DMS153 (cell line): ENCODE data around the gene CD164L2.

ENCODE experiments used
- DNase-seq: peaks from one replicate; lab custom pipeline; 2025; lab: John Stamatoyannopoulos, UW

CD164L2 gene

GRCh38 chr1:27346991-27347624, 36.0 kb downstream of the CD164L2 start:
- no peak for DNase-seq

GRCh38 chr1:27346357-27346756, 36.8 kb downstream of the CD164L2 start:
- DNase-seq, result no peak

- no peak for DNase-seq
Observed at GRCh38 chr1:27345272-27345671, 37.9 kb downstream of the CD164L2 start.

DNA sequence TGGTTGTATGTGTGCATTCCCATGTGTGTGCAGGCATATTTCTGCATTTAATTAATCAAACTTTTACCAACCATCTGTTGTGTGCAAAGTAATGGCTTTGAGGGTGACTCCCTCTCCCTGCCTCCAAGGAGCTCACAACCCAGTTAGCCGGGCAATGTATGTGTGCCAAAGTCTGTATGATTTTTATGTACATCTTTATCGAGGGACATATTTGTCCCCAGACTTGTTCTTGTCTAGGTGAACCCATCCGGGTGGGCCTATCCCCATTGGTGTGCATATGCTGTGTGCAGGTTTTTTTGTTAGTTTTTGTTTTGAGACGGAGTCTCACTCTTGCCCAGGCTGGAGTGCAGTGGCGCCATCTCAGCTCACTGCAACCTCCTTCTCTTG, 39.5 kb downstream of the CD164L2 start:
- no peak for DNase-seq

DNA sequence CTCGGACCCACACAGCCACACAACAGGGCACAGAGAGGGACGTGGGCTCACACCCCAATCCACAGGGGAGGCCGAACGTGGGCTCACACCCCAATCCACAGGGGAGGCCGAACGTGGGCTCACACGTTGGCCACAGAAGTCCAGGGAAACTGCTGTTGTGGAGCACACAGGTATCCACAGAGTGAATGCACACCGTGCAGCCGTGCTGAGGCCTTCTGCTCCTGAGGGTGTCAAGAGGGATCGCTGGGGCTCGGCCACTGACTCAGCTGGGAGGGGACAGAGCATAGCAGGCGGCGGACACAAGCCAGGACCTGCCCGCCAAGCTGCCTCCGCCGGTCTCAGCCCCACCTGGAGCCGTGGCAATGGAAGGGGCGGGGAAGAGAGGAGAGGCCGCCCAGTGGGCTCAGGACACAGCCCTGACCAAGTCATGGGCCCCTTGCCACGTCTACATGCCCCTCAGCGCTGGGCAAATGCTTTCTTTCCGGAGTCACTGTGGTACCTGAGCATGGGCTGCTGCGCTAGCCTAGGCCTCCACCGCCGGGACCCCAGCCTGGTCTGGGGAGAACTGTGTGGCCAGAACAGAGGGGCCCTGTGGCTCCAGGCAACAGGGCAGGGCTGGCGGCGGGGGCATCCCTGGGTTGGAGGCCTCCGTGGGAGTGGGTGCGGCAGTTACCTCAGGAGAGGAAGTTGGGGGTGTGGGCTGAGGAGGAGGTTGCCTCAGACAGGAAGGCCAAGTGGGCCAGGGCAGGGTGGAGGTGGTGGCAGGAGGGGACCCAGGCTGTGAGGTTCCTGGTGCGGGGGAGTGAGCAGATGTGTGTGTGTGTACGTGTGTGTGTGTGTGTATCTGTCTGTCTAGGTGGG, 40.1 kb downstream of the CD164L2 start:
- peak; percentile 58 for DNase-seq

GRCh38 chr1:27342391-27342777, 40.7 kb downstream of the CD164L2 start:
- DNase-seq, result no peak

DNA sequence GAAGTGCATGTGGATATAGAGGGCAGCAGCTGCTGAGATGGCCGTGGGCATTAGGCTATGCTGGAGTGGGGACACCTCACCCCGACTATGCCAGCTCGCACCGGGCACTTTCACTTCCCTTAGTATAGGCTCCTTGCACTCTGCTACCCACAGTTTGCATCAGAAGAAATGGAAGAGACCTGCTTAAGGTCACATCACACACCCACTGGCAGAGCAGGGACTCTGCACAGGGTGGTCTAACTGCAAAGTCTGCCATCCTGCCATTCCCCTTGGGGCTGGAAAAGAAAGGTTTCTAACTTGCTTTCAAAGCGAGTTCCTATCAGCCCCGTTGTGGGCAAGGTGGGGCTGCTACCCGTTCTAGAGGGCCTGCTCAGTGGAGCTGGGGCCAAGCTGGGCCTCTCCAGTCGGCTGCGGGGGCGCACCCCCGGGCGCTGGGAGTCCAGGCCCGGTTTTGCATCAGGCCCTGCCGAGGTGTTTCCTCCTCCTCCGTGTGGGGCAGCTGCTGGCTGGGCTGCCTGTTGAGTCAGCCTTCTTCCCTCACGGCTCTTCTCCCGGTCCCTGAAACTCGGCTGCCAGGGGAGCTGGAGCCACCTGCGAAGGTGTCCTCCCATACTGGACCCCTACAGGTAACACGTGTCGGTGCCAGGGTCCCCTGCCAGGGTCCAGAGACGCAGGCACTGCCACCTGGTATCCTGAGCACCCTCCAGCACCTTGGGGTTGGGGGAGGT, 41.4 kb downstream of the CD164L2 start, which contains the start of gene SYTL1:
TSS of gene SYTL1 (plus strand) at position 498 of the 728 bp plus-strand sequence. CDS start 3,313 bp downstream, outside the sequence.
- DNase-seq, result peak; percentile 78

- DNase-seq, result no peak
Observed at GRCh38 chr1:27339213-27339612, 43.9 kb downstream of the CD164L2 start.

DNA sequence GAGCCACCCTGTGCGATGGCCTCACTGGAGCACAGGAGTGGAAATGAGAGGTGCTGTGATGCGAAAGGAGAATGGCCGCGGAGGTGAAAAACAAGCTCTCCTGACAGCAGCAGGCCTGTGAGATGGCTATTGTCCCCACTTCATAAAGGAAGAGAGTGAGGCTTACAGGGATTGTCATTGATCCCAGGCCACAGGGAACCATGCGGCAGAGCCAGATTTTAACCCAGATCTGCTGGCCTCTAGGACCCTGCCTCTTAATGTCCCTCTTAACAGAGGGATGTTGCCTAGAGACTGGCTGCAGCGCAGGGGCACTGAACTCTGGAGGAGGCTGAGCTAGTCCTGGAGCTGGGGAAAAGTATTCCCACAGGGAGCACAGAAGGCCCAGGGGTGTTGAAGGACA, 44.4 kb downstream of the CD164L2 start:
- no peak for DNase-seq

DNA sequence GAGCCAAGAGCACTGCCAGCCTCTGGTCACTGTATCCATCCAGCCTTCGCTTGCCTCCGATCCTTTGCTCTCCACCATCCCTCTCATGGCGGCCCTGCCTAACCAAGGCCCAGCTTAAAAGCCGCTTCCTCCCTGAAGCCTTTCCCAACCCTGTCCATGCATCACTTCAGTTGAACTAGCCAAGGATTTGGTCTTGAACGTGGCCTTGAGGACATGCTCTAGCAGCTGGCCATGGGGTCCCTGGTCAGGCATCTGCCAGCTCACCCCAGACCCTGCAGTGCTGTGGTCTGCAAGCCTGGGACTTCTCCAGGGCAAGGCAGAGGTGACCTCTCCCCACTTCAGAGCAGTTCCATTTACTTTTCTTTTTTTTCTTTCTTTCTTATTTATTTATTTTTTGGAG, 46.4 kb downstream of the CD164L2 start:
- DNase-seq, result no peak

DNA sequence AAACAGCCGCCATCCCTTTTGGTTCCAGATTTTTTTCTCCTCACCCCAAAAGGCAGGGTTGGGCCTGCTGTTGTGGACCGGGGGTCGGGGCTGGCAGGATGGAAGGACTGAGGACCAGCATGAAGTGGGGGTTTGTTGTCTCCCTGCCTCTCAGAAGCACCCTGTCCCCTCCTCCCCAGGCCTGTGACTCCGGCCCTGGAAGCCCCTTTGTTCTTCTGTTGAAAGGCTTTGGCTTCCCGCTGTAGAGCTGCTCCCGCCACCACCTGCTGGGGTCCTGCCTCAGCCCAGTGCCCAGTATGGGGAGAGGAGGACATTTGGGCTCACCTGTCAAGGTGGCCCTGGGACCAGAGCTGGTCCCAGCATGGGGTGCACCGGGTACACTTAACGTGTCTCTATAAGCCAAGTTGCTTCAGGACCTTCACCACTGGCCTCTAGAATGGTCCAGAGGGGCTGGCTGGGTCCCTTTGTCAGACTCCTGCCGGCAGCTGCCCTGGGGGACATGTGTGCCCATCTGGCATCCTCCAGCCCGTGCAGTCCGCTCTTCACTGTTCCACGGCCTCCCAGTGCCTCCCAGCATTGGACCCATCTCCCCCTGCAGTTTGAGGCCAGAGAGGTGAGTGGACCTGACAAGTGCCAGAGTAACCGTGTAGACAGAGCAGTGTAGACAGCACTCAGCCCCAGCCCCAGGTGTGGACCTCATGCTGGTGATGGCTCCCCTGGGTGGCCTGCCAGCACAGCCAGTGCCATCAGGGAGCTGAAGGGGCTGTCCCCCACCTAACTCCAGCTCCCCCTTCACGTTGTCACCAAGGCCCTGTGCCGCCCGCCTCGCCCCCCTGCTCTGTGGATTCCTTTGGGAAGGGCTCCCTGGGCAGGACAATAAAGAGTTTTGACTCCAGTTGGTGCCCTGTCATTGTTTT, 47.4 kb downstream of the CD164L2 start:
- no peak for DNase-seq

- no peak for DNase-seq
Observed at GRCh38 chr1:27333717-27334279, 49.3 kb downstream of the CD164L2 start.

- DNase-seq, result no peak
Observed at GRCh38 chr1:27332536-27333281, 50.4 kb downstream of the CD164L2 start.

- DNase-seq, result no peak
Observed at GRCh38 chr1:27331922-27332321, 51.2 kb downstream of the CD164L2 start.

GRCh38 chr1:27331426-27331825, 51.7 kb downstream of the CD164L2 start:
- DNase-seq, result no peak

GRCh38 chr1:27330786-27331185, 52.3 kb downstream of the CD164L2 start:
- no peak for DNase-seq
